Retina (tissue), 1 donor: Measurements from ENCODE around the gene CCDC167.

Experiments used
- DNase-seq: peaks from one replicate; pipeline ENCODE4 v3.0.0-alpha.2; 2016

Gene CCDC167

DNA sequence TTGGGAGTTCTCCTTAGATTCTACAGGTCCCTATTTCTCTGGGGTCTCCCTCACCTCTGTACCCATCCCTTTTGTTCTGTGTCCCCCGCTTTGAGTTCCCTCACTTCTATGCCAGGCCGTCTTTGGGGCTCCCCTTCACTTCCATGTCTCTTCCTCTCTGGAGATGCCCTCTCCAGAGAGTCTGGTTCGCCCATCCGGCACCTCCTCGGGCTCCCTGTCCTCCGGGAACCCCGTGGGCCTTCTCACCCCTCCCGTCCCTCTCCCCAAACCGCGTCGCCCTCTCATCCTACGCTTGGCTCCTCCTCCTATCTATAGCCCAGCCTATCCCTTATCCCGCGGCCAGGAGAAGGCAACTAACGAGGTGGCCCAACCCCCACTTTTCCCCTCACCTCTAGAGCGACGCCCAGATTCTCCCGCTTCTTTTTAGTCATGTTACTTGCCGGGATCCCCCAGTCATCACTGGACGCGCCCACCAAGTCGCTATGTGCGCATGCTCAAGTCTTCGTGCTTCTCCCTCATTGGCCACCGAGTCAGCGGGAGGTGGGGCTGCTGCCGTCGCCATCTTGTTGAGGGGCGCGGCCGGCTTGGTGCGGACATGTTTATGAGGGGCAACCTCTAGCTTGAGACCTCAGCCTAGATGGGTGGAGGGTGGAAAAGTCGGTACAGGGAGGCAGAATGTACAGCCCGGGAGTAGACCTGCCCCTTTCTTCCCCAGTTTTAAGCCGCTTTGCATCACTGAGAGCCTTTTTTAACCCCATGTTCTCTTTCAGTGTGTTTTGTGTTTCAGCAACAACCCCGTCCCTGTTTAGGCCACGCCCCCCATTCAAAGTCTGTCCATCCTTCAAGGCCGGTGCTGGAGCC, at the start of gene CCDC167:
Gene CCDC167 (minus strand): TSS at position 461 of the 861 bp plus-strand sequence. CDS start 30 bp downstream, at position 431.
- DNase-seq: peak; percentile 96

GRCh38 chr6:37549154-37549553, 49.5 kb upstream of the CCDC167 start:
- DNase-seq: no peak

DNA sequence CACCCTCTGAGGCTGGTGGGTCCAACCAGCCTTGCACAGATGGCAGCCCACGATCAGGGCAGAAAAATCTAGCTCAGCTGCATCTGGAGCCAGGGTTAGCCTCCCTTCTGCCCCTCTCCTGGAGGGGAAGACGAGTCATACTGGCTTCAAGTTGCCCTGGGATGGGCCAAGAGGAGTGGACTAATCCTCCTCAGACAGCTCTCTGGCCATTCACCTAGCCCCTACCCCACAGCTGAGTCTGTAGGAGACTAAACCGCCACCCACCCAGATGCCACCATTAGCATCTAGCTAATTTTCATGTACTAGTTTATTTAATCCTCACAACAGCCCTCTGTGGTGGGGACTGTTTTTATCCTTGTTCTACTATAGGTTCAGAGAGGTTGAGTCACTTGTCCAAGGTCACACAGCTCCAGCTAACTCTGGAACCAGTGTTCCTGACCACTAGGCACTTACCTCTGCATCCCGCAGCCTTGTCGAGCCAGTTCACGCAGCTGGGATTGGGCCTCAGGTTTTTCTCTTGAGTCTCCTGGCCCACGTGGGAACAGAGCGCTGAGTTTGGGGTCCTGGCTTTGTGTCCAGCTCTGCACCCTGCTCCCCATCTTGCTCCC, 48.5 kb upstream of the CCDC167 start:
- DNase-seq: no peak

DNA sequence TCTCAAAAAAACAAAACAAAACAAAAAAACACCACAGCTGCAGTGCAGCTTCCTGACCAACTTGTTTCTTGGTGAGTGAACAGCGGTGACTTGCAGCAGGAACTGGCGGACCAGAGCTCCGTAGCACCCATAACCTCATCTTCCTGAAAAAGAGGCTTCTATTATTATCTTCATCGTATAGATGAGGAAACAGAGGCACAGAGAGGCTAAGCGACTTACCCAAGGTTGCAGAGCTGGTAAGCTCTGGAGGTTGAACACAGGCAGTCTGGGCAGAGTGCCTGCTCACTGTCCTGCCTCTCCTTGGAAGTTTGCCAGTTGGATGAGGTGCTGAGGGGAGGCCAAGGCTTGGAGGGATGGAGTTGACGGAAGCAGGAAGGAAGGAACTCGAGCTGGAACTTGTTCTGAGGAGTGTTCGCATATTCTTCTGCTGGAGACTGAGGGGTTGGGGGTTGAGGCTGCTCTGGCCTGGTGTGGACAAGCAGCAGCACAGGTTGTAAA, 47.9 kb upstream of the CCDC167 start:
- no peak for DNase-seq

DNA sequence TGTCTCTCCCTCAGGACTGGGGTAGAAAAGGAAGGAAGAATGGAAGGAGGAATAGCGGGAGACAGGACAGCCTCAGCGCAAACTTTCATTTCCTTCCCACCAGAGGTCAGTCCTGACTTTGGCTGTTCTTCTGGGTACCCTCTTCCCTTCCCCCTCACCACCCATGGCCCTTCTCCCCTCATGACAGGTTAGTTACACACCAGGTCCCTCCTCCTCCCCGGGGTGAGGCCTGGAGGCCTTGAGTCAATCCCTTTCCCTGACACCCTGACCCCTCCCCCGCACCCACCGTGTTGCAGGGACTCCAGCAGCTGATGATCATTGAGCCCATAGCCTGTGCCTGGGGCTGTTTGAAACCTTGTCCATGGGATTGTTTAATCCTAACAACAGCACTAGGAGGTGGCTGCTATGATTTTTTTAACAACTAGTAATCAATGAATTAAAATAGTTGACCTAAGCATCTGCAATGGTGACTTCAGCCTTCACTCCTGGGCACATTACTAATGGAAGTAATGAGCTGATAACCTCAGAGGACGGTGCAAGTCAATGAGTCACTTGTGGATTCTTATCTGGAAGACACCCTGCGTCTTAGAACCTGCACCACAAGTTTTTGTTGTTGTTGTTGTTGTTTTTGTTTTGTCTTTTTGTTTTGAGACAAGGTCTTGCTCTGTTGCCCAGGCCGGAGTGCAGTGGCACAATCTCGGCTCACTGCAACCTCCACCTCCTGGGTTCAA, 46.6 kb upstream of the CCDC167 start:
- DNase-seq: no peak

DNA sequence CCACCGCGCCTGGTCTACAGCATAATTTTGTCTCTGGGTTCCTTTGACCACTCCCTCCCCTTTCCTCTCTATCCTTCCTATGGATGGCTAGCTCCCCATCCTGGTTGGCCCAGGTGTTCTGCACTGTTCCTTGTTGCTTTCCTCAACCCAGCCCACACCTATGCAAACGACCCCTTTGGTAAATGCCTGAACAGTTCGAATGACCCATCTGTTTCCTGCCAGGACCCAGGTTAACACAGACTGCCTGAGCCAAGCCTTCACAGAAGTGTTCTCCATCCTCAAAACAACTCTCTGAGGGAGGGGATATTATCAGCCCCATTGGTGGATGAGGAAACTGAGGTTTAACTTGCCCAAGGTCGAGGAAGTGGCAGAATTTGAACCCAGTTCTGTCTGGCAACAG, 44.8 kb upstream of the CCDC167 start:
- DNase-seq: no peak

DNA sequence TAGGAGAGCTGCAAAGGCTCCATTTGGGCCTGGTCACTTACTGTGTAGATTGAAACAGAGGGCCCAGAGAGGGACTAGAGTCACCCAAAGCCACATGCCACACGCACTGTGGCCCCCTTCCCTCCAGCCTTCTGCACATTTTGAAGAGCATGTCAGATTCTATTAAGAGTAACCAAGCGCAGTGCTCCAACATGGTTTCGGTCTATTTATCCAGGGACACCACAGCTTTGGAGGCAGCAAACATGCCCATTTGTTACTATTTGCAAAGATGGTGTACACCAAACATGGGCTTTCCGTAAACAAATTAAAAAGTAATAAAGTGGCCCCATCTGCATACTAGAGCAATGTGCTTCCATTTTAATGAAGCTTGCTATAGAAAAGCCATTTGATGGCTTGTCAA, 43.7 kb upstream of the CCDC167 start:
- DNase-seq: no peak

DNA sequence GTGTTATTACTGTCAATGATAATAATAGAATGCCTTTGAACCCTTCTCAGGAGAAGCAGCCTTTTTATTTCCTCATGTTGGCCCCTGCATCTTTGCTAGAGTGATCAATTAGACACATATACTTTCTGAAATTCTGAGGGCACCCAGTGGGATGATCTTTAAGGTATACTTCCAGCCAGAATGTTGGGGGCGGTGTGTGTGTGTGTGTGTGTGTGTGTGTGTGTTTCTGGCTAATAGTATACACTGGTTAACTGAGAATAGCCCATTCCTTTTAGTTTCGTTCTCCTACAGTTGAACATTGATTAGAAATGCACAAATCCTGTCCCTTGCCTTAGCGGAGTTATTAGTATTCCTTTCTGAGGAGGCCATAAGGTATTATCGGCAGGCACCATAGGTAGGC, 41.7 kb upstream of the CCDC167 start:
- DNase-seq: no peak

GRCh38 chr6:37540390-37540789, 40.7 kb upstream of the CCDC167 start:
- DNase-seq: no peak

- DNase-seq: no peak
Observed at GRCh38 chr6:37540029-37540352, 40.3 kb upstream of the CCDC167 start.

DNA sequence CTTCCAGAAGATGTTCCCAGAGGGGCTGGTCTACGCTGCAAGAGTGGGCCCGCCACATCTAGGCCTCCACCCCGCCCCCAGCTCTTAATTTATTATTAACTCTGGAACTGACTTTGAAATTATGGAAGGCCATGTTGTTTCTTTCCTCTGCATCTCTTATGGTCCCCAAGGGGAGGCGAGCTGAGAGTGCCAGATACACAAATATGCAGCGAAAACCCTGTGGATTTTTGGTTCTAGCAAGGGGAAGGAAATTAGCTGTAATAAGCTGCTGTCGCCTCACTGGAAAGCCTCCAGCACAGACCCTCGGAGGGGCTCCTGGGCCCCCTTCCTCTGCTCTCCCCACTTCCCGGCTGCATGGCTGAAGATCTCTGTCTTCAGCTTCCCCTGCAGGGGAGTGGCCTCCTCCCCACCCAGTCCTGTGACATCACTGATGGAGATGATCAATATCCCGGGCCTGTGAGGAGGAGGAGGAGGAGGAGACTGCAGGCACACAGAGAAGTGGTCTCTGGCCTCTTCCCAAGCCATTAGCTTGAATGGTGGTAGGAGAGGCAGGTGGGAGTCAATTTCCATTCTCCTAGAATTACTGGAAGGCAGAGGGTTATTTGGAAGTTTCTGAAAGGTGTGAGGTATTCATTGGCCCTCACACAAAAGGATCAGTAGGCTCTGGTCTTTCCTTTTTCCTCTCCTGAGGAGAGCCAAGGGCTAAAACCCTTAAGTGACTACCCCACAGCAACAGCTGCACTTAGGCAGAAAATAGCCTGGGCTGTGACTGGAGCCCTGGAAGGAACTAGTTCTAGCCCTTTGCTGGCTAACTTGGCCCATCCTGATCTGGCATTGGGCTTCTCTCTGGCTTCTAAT, 39.7 kb upstream of the CCDC167 start:
- no peak for DNase-seq

DNA sequence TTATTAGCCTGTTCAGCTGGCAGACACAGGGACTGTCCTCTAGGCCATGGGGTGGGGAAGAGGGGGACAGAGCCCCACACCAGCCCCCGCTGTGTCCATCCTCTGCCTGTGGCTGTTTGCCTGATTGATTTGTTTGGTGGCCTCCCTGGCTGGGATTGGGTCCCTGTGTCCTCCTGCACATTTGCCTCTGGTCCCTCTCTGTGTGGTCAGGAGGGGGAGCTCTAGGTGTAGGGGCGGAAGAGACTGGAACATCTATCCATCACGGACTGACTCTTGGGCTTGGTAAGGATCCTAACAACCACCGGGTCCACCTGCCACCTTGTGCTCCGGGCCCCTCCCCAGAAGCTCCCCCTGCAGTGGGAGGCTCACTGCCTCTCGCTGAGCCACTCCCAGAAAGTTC, 38.4 kb upstream of the CCDC167 start:
- no peak for DNase-seq

- DNase-seq: no peak
Observed at GRCh38 chr6:37537548-37537947, 37.9 kb upstream of the CCDC167 start.

- peak; percentile 79 for DNase-seq
Observed at GRCh38 chr6:37536491-37537190, 36.9 kb upstream of the CCDC167 start.

DNA sequence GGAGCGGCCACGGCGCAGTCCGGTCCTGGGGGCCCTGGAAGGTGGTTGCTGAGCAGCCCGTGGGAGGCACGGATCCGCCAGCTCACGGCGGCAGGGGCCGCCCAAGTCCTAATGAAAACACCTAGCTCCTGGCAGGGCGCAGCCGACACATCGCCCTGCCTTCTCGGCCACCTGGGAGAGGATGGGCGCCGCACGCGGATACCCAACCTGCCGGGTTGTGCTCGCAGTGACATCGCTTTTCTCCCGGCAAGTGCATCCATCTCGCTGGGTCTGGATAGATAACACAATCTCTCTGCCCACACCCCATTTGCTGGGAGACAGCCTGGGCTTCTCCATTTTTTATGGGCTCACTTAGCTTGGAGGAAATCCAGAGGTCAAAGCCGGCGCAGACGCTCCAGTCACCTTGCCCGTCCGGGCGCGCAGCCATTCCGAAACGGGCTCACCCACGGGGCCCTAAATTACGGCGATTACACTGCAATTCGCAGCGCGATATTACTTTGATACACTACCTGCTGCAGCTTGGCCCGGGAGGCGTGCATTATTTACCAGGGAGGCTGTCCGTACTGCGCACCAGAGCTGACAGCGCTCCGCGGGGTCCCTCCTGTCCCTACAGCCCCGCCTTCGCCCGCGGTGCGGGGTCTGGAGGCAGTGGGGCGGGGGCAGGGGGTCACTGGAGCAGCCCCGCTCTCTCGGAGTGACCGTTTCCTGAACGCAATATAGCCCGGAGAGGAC, 36.2 kb upstream of the CCDC167 start:
- DNase-seq: peak; percentile 80

DNA sequence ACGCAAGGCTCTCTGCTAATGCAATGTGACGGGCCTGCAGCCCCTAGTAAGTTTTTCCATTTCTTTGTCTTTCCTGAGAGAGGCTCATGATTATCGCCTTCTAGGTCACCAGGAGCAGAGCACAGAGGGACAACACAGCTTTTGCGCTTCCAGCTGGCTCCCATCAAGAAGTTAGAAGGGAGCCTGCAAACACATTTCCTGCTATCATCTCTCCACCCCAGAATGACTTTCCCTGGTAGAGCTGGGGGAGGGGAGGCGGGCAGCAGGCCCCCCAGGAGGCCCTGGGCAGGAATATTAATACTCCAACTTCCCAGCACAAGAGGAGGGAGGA, 35.7 kb upstream of the CCDC167 start:
- DNase-seq: no peak

DNA sequence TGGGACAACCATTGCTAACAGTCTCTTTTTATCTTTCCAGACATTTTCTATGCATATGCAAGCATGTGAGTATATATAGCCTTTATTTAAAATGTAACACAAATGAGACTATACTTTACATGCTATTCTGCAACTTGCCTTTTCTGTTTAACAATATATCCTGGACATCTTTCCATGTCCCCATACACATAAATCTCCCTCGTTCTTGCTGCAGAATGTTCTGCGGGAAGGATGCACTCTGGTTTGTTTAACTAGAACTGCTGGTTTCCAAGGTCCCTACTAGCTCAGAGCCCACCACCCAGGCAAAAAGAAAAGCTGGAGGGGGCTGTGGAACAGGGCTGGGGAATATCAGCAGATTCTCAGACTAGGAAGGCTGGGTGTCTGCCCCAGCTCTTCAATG, 35.2 kb upstream of the CCDC167 start:
- DNase-seq: no peak

- DNase-seq: no peak
Observed at GRCh38 chr6:37532122-37532521, 32.4 kb upstream of the CCDC167 start.

DNA sequence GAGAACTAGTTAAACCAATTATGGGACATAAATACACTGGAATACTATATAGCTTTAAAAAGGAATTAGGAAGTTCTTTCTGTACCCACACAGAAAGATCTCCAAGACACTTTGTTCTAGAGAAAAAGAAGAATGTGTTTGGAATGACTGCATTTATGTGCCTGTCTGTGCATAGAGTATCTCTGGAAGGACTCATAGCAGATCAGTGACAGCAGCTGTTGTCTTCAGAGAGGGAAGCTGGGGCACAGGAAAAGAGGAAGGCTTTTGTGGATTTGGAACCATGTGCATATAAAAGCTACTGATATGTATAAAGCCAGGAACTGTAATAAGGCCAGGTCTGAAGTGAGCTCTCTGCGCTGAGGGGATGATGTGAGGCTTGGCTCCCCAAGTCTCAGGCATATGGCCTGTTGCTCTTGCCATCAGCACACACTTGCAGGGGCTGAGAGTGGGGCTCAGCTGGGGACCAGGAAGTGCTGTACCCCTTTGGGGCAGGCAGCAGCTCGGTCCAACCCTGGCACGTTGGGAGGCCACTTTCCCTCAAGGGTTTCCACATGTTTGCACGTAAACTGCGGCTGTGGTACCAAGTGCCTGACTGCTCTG, 31.8 kb upstream of the CCDC167 start:
- no peak for DNase-seq

- no peak for DNase-seq
Observed at GRCh38 chr6:37531026-37531425, 31.3 kb upstream of the CCDC167 start.

GRCh38 chr6:37530297-37530696, 30.6 kb upstream of the CCDC167 start:
- no peak for DNase-seq
